ENCODE measurements around the gene RSPH9.
"Not testable (repeated sequence)": the region's sequence is repeated elsewhere in the genome, so short reads cannot be mapped to it uniquely, and the experiment has no call there.

The RSPH9 gene

GRCh38 chr6:43629505-43630300 is 15.1 kb upstream of the RSPH9 start:
- peak; percentile 76 for DNase-seq

GRCh38 chr6:43630980-43631619 is 13.7 kb upstream of the RSPH9 start:
- no peak for DNase-seq

- DNase-seq = not testable (repeated sequence)
These were observed 11.8 kb upstream of the RSPH9 start for GRCh38 chr6:43633002-43633401.

GRCh38 chr6:43634702-43635303 is 10.0 kb upstream of the RSPH9 start:
- DNase-seq = no peak

GRCh38 chr6:43635387-43636307 is 9.2 kb upstream of the RSPH9 start, which contains the start of gene MAD2L1BP:
Gene MAD2L1BP, plus strand, starts transcription at chr6:43635840. Its CDS starts 36 bp downstream, at chr6:43635876.
- DNase-seq = peak; percentile 80

GRCh38 chr6:43636308-43636659 is 8.6 kb upstream of the RSPH9 start:
- no peak for DNase-seq

GRCh38 chr6:43639984-43640800 is 4.6 kb upstream of the RSPH9 start:
- DNase-seq = no peak

- DNase-seq = no peak
These were observed 753 bp downstream of the RSPH9 start for GRCh38 chr6:43645613-43645964.

- DNase-seq = no peak
These were observed 2.8 kb downstream of the RSPH9 start for GRCh38 chr6:43647613-43648012.

GRCh38 chr6:43648248-43648647 is 3.4 kb downstream of the RSPH9 start:
- DNase-seq = no peak

- DNase-seq = not testable (repeated sequence)
These were observed 8.0 kb downstream of the RSPH9 start for GRCh38 chr6:43652822-43653221.

- no peak for DNase-seq
These were observed 12.5 kb downstream of the RSPH9 start for GRCh38 chr6:43657221-43657802.

- no peak for DNase-seq
These were observed 13.3 kb downstream of the RSPH9 start for GRCh38 chr6:43658161-43658560.

GRCh38 chr6:43662948-43663347 is 18.1 kb downstream of the RSPH9 start:
- DNase-seq = not testable (repeated sequence)

GRCh38 chr6:43665376-43665775 is 20.5 kb downstream of the RSPH9 start:
- no peak for DNase-seq

GRCh38 chr6:43666196-43666920 is 21.5 kb downstream of the RSPH9 start:
- DNase-seq = no peak

GRCh38 chr6:43667245-43668150 is 22.7 kb downstream of the RSPH9 start:
- peak; percentile 71 for DNase-seq

GRCh38 chr6:43668151-43669028 is 23.6 kb downstream of the RSPH9 start:
- DNase-seq = no peak

Measured in activated gamma-delta T cell treated with Interleukin-2 at 50 U/mL for 16 hours (primary cell).